ENCODE data around the gene WNT4. TPM values are rescaled to one million over a fixed set of nuclear protein-coding genes. Genes with fewer than 3 reads are reported as not detected.

The WNT4 gene
- total RNA-seq, 1 experiment from 2014 or later = 0.70 TPM

DNA sequence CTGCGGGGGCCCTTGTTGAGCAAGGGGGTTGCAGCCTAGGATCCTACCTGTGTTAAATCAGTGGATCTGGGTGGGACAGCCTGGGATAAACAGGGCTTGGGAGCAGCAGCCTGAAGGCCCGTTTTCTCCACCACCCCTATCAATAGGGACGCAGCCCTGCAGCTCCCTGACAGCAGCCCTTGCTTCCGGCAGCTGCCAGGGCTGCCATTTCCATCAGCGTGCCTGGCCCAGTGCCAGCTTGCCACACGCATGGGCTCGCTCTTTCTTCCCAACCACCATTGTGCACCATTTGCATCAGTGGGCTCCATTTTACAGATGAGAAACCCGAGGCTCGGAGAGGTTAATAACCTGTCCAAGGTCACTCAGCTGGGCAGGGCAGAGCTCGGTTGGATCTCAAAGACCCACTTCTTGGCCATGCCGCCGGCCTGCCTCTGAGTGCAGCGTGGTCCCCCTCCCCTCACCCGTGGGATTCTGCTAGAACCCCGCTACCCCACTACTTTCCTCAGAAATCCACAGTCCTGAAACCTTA lies 3.8 kb downstream of the WNT4 start (continued):
- TF ChIP-seq ZNF281 (CRISPR knock-in tag; IDR thresholded peaks at IDR 0.05) (no peak), OVOL2 (CRISPR knock-in tag; IDR thresholded peaks at IDR 0.05; ENCODE audit: borderline replicate concordance) (no peak), IRF2 (CRISPR knock-in tag; IDR thresholded peaks at IDR 0.05; ENCODE audit: borderline replicate concordance, low read depth) (no peak), ERG (CRISPR knock-in tag; IDR thresholded peaks at IDR 0.05) (no peak), SP1 (CRISPR knock-in tag; conservative IDR thresholded peaks at IDR 0.05) (no peak), SMAD3 (CRISPR knock-in tag; IDR thresholded peaks at IDR 0.05; ENCODE audit: borderline replicate concordance) (no peak)
- TF ChIP-seq, protein P1, sequence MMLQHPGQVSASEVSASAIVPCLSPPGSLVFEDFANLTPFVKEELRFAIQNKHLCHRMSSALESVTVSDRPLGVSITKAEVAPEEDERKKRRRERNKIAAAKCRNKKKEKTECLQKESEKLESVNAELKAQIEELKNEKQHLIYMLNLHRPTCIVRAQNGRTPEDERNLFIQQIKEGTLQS (CRISPR knock-in tag; conservative IDR thresholded peaks at IDR 0.05) = no peak

DNA sequence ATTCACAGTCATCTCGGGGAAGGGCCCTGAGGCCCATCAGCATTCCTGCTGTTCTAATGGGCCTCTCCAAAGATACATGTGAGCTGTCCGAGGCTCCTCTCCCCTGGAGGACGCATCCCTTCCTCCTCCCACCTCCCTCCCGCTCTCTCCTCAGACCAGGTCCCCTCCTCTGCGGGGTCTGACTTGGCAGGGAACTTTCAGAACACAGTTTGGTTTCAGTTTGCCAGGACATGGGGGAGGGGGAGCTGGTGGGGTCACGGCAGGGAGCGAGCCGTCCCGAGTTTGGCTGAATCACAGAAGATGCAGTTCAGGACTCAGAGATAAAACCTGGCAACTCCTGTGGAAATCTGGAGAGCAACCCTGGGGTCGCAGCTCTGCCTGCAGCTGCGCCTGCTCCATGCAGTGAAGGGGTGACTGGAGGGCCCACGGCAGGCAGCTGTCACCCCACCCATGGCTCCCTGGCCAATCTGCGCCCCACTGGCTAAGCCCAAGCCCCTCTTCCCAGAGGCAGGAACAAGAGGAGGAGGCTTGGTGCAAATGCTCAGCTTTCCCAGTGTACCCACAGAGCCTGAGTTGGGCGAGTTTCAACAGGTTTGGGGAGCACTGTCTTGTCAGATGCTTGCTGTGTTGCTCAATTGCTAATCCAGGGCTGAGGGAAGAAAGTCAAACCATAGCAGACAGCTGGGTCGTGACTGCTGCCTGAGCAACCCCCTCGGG lies 5.7 kb downstream of the WNT4 start:
- CTCF ChIA-PET = interaction anchor here (0.6 to 2.0 kb wide), 8 partner anchors 9 to 280 kb away, joined by 3 to 6 read pairs (median 3); no protein-coding TSS in a partner anchor
- Mint-ChIP-seq H3K36me3 (no peaks in the 10 kb centered on the region), H3K4me3 (no peak overlapping the region), H3K27ac (0 out of 2 replicates have a peak overlapping the region, but pooled peaks have one; percentile 19), H3K4me1 (peaks cover 47% of the 10 kb centered on the region), H3K9me3 (no peaks in the 10 kb centered on the region), H3K27me3 (ENCODE audit: low read depth) (peaks cover 27% of the 10 kb centered on the region)
- no peak for TF ChIP-seq CREM (CRISPR knock-in tag; IDR thresholded peaks at IDR 0.05)
- TF ChIP-seq ZNF281 (CRISPR knock-in tag; IDR thresholded peaks at IDR 0.05) = no peak
- no peak for TF ChIP-seq ZNF416 (CRISPR knock-in tag; IDR thresholded peaks at IDR 0.05)
- TF ChIP-seq, protein P1 (CRISPR knock-in tag; conservative IDR thresholded peaks at IDR 0.05) = no peak
- TF ChIP-seq MYBL2 (CRISPR knock-in tag; IDR thresholded peaks at IDR 0.05) = no peak
- TF ChIP-seq STAT6 (CRISPR knock-in tag; conservative IDR thresholded peaks at IDR 0.05; ENCODE audit: low read depth) = no peak
- TF ChIP-seq ZNF138 (CRISPR knock-in tag; conservative IDR thresholded peaks at IDR 0.05) = no peak
- TF ChIP-seq ZBTB21 (CRISPR knock-in tag; IDR thresholded peaks at IDR 0.05; ENCODE audit: borderline replicate concordance) = no peak
- no peak for TF ChIP-seq ETV6 (CRISPR knock-in tag; IDR thresholded peaks at IDR 0.05)
- TF ChIP-seq MXD4 (CRISPR knock-in tag; IDR thresholded peaks at IDR 0.05; ENCODE audit: borderline replicate concordance) = no peak
- TF ChIP-seq, protein P2, sequence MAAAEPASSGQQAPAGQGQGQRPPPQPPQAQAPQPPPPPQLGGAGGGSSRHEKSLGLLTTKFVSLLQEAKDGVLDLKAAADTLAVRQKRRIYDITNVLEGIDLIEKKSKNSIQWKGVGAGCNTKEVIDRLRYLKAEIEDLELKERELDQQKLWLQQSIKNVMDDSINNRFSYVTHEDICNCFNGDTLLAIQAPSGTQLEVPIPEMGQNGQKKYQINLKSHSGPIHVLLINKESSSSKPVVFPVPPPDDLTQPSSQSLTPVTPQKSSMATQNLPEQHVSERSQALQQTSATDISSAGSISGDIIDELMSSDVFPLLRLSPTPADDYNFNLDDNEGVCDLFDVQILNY (CRISPR knock-in tag; IDR thresholded peaks at IDR 0.05) = no peak
- no peak for TF ChIP-seq ZNF219 (CRISPR knock-in tag; IDR thresholded peaks at IDR 0.05; ENCODE audit: borderline replicate concordance)
- no peak for TF ChIP-seq TEAD1 (CRISPR knock-in tag; IDR thresholded peaks at IDR 0.05)
- no peak for TF ChIP-seq RORB (CRISPR knock-in tag; IDR thresholded peaks at IDR 0.05)
- no peak for TF ChIP-seq SP1 (CRISPR knock-in tag; conservative IDR thresholded peaks at IDR 0.05)
- TF ChIP-seq JAZF1 (CRISPR knock-in tag; IDR thresholded peaks at IDR 0.05) = no peak
- POLR2A ChIA-PET = interaction anchor here (0.5 to 0.7 kb wide), 2 partner anchors 8 to 214 kb away, joined by 3 read pairs; no protein-coding TSS in a partner anchor
- ATAC-seq (peak; percentile 20), DNase-seq (ENCODE audit: low spot score) (peak; percentile 37)

All from WTC11 (cell line).